GM23338 (cell line): ENCODE data around the gene R3HDM4. TPM values are rescaled to one million over a fixed set of nuclear protein-coding genes. Genes with fewer than 3 reads are reported as not detected.
"Not testable (repeated sequence)": the region's sequence is repeated elsewhere in the genome, so short reads cannot be mapped to it uniquely, and the experiment has no call there.

Experiments used
- ATAC-seq: fragments of 200-7000 bp; cut with Tn5 transposase; 3 replicates; pipeline ENCODE4 v1.9.1; 2020
- DNase-seq: peaks from one replicate; pipeline ENCODE4 v3.0.0-alpha.2; 2015; ENCODE audit warnings: low spot score
- H2AFZ ChIP-seq: fragments of 200-600 bp; sonication (generic); 2 replicates; pipeline ENCODE4 v1.8.0; 2016; ENCODE audit warnings: antibody characterized with exemption, mild to moderate bottlenecking, moderate library complexity
- H3F3A ChIP-seq: fragments of 200-600 bp; sonication (generic); replicated peaks from 2 replicates; pipeline ENCODE4 v1.8.0; 2017; ENCODE audit warnings: antibody characterized with exemption, mixed run types, low read depth
- H3K27ac ChIP-seq: fragments of 200-600 bp; sonication (generic); 2 replicates; pipeline ENCODE4 v1.6.1; 2016; ENCODE audit warnings: low read depth
- H3K27me3 ChIP-seq: fragments of 200-600 bp; sonication (generic); 2 replicates; pipeline ENCODE4 v1.8.0; 2016; ENCODE audit warnings: mild to moderate bottlenecking, mixed run types, moderate library complexity; ENCODE audit not compliant: insufficient read depth
- H3K36me3 ChIP-seq: fragments of 200-600 bp; sonication (generic); 2 replicates; pipeline ENCODE4 v1.8.0; 2016; ENCODE audit warnings: mild to moderate bottlenecking; ENCODE audit not compliant: insufficient read depth
- H3K4me1 ChIP-seq: fragments of 200-600 bp; sonication (generic); 2 replicates; pipeline ENCODE4 v1.8.0; 2016; ENCODE audit warnings: mild to moderate bottlenecking, moderate library complexity; ENCODE audit not compliant: insufficient read depth
- H3K4me2 ChIP-seq: fragments of 200-600 bp; sonication (generic); 2 replicates; pipeline ENCODE4 v1.7.1; 2017; ENCODE audit warnings: mixed run types
- H3K4me3 ChIP-seq: fragments of 200-600 bp; sonication (generic); 2 replicates; pipeline ENCODE4 v1.6.1; 2016; ENCODE audit warnings: mixed run types
- H3K79me2 ChIP-seq: fragments of 200-600 bp; sonication (generic); replicated peaks from 2 replicates; pipeline ENCODE4 v1.8.0; 2017; ENCODE audit warnings: mild to moderate bottlenecking; ENCODE audit not compliant: insufficient read depth
- H3K9me2 ChIP-seq: fragments of 200-600 bp; sonication (generic); 2 replicates; pipeline ENCODE4 v1.8.0; 2017; ENCODE audit not compliant: insufficient read depth
- H4K20me1 ChIP-seq: fragments of 200-600 bp; sonication (generic); replicated peaks from 2 replicates; pipeline ENCODE4 v1.8.0; 2017; ENCODE audit warnings: mild to moderate bottlenecking; ENCODE audit not compliant: insufficient read depth
- H3K27ac Mint-ChIP-seq: 2 replicates; pipeline ENCODE4 v1.8.0; 2020; ENCODE audit warnings: inconsistent platforms, mild to moderate bottlenecking, moderate library complexity, mixed read lengths
- H3K27me3 Mint-ChIP-seq: 3 replicates; pipeline ENCODE4 v1.8.0; 2022; ENCODE audit warnings: low read depth, mild to moderate bottlenecking, moderate library complexity, mixed read lengths, inconsistent platforms; ENCODE audit not compliant: insufficient read depth, poor library complexity
- H3K36me3 Mint-ChIP-seq: 3 replicates; pipeline ENCODE4 v1.8.0; 2021; ENCODE audit warnings: low read depth, mild to moderate bottlenecking, inconsistent platforms, moderate library complexity, mixed read lengths
- H3K4me1 Mint-ChIP-seq: 3 replicates; pipeline ENCODE4 v1.8.0; 2020; ENCODE audit warnings: mild to moderate bottlenecking, inconsistent platforms, mixed read lengths
- H3K4me3 Mint-ChIP-seq: 3 replicates; pipeline ENCODE4 v1.8.0; 2021; ENCODE audit warnings: moderate library complexity, mild to moderate bottlenecking, inconsistent platforms, mixed read lengths
- H3K9me3 Mint-ChIP-seq: 3 replicates; pipeline ENCODE4 v1.8.0; 2020; ENCODE audit warnings: moderate library complexity, mild to moderate bottlenecking, inconsistent platforms, mixed read lengths
- ZNF114 ChIP-seq: fragments of 250-450 bp; sonication (Bioruptor Pico); IDR thresholded peaks from 2 replicates; pipeline ENCODE4 v1.5.0; 2020; ENCODE audit warnings: mild to moderate bottlenecking, moderate library complexity
- ZNF462 ChIP-seq: fragments of 250-450 bp; sonication (Bioruptor Pico); IDR thresholded peaks from 2 replicates; pipeline ENCODE4 v1.5.0; 2020; ENCODE audit warnings: mild to moderate bottlenecking, moderate library complexity
- polyA plus RNA-seq: library from polyadenylated mRNA; unstranded; fragments of >200 nt; fragmentation: Nextera tagmentation; extraction: Ambion mirVana; gene quantifications from 2 replicates; pipeline ENCODE4 v1.2.1, GENCODE V29; 2016
- total RNA-seq: library from RNA; depleted of rRNA; stranded (reverse); fragments of >200 nt; shearing (Covaris generic); gene quantifications from 2 replicates; pipeline ENCODE4 v1.2.3, GENCODE V29; 2014
- TF ChIP-seq, protein P1 (sequence below), 2 experiments: fragments of 200-600 bp in 1 of 2; sonication (generic) in 1 of 2; conservative IDR thresholded peaks; 2 replicates each; pipeline versions ENCODE4 v1.5.1 to v1.6.1; 2016 to 2017; ENCODE audit warnings: antibody characterized with exemption in 2 of 2, low read depth in 2 of 2, mild to moderate bottlenecking in 2 of 2, moderate library complexity in 1 of 2

The R3HDM4 gene
- total and polyA plus RNA-seq, 2 experiments from 2014 or later: 76.5 to 87.1 TPM

- Histone ChIP-seq H3K4me1 (peaks cover 19% of the 10 kb centered on the region; the same call in 1 of the 2 replicates), H3K4me3 (no peak overlapping the region), H3K36me3 (no peaks in the 10 kb centered on the region), H3K27ac (peak overlapping the region; percentile 32; the same call in 1 of the 2 replicates), H3K79me2 (peaks cover 14% of the 10 kb centered on the region; the same call in 1 of the 2 replicates), H4K20me1 (no peaks in the 10 kb centered on the region; the same call in 1 of the 2 replicates), H3K4me2 (no peak overlapping the region), H3F3A (peaks cover 17% of the 10 kb centered on the region; the same call in 1 of the 2 replicates), H3K27me3 (no peaks in the 10 kb centered on the region), H2AFZ (no peak overlapping the region), H3K9me2 (no peaks in the 10 kb centered on the region)
- Mint-ChIP-seq H3K9me3 (no peaks in the 10 kb centered on the region), H3K4me3 (no peak overlapping the region; the same call in 2 of the 3 replicates), H3K36me3 (peaks cover 21% of the 10 kb centered on the region), H3K27ac (peak overlapping the region; percentile 82), H3K27me3 (peaks cover 19% of the 10 kb centered on the region), H3K4me1 (peaks cover 23% of the 10 kb centered on the region)
- no peak for TF ChIP-seq ZNF462 (CRISPR knock-in tag)
- TF ChIP-seq, protein P1, sequence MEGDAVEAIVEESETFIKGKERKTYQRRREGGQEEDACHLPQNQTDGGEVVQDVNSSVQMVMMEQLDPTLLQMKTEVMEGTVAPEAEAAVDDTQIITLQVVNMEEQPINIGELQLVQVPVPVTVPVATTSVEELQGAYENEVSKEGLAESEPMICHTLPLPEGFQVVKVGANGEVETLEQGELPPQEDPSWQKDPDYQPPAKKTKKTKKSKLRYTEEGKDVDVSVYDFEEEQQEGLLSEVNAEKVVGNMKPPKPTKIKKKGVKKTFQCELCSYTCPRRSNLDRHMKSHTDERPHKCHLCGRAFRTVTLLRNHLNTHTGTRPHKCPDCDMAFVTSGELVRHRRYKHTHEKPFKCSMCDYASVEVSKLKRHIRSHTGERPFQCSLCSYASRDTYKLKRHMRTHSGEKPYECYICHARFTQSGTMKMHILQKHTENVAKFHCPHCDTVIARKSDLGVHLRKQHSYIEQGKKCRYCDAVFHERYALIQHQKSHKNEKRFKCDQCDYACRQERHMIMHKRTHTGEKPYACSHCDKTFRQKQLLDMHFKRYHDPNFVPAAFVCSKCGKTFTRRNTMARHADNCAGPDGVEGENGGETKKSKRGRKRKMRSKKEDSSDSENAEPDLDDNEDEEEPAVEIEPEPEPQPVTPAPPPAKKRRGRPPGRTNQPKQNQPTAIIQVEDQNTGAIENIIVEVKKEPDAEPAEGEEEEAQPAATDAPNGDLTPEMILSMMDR (conservative IDR thresholded peaks at IDR 0.05; ENCODE audit: low read depth in 2 of 2): no peak
- no peak for TF ChIP-seq ZNF114 (CRISPR knock-in tag)
- no peak for DNase-seq
- ATAC-seq: no peak
These were observed 46.2 kb upstream of the R3HDM4 start for GRCh38 chr19:958967-959855.

- H3K27ac ChIP-seq: peak overlapping the region; percentile 81
- peaks cover 19% of the 10 kb centered on the region; the same call in 1 of the 2 replicates for H3F3A ChIP-seq
- not testable (repeated sequence) for H3K4me3 Mint-ChIP-seq, H4K20me1 ChIP-seq, H2AFZ ChIP-seq, ATAC-seq, H3K9me3 Mint-ChIP-seq, H3K27me3 ChIP-seq, DNase-seq, H3K36me3 ChIP-seq, H3K4me3 ChIP-seq, H3K4me2 ChIP-seq, H3K9me2 ChIP-seq
- H3K4me1 ChIP-seq: peaks cover 34% of the 10 kb centered on the region
- Mint-ChIP-seq H3K27ac (peak overlapping the region; percentile 67; the same call in 1 of the 2 replicates), H3K4me1 (peaks cover 30% of the 10 kb centered on the region), H3K36me3 (peaks cover 11% of the 10 kb centered on the region), H3K27me3 (peaks cover 18% of the 10 kb centered on the region)
- H3K79me2 ChIP-seq: peaks cover 21% of the 10 kb centered on the region
These were observed 44.6 kb upstream of the R3HDM4 start for GRCh38 chr19:957578-957977.
